Right ventricle myocardium inferior (tissue), 1 donor: ENCODE measurements around the gene INHBE. TPM values are rescaled to one million over a fixed set of nuclear protein-coding genes. Genes with fewer than 3 reads are reported as not detected.

Source experiments
- ATAC-seq: fragments of 200-7000 bp; cut with Tn5 transposase; one replicate; pipeline ENCODE4 v1.9.1; 2020; ENCODE audit warnings: mild to moderate bottlenecking, moderate library complexity
- DNase-seq: peaks from one replicate; pipeline ENCODE4 v3.0.0; 2021; ENCODE audit errors: missing footprints
- intact Hi-C: fragments of 100-400 bp; cut with DNase I; formaldehyde crosslinking; loops from one replicate; pipeline ENCODE4 v1.11.0; 2022
- total RNA-seq: library from RNA; stranded (reverse); fragmentation: NEBNext Ultra II Directional; extraction: Animal tissue kit (Norgen Biotek cat#: 25700); gene quantifications from one replicate; pipeline ENCODE4 v1.2.1, GENCODE V29; 2021
- donor health status: DM: no; HTN: yes; CAD: no; lungs with severe emphysema.

INHBE gene
- total RNA-seq, 1 donor from 2014 or later = not detected

GRCh38 chr12:57456737-57457490 lies 1.8 kb downstream of the INHBE start:
- no peak for ATAC-seq
- intact Hi-C loops = loop anchor here (10.0 kb wide), 1 partner anchor 168 kb away; no protein-coding TSS in a partner anchor
- DNase-seq = no peak

GRCh38 chr12:57458665-57459054 lies 3.6 kb downstream of the INHBE start:
- intact Hi-C loops = loop anchor here (10.0 kb wide), 1 partner anchor 166 kb away; no protein-coding TSS in a partner anchor
- no peak for ATAC-seq
- DNase-seq = no peak

GRCh38 chr12:57459055-57459749 lies 4.1 kb downstream of the INHBE start:
- DNase-seq = peak; percentile 95
- intact Hi-C loops = loop anchor here (10.0 kb wide), 1 partner anchor 166 kb away; no protein-coding TSS in a partner anchor
- peak; percentile 85 for ATAC-seq

GRCh38 chr12:57459750-57460467 lies 4.8 kb downstream of the INHBE start, which contains the start of gene GLI1:
GLI1 (plus strand) TSS chr12:57459785; CDS start chr12:57463692, 3,907 bp downstream.
- DNase-seq = no peak

GRCh38 chr12:57460468-57460784 lies 5.3 kb downstream of the INHBE start:
- ATAC-seq = no peak
- intact Hi-C loops = no loop called here
- no peak for DNase-seq

More at GRCh38 chr12:57459750-57460467, 4.8 kb downstream of the INHBE start, which contains the start of gene GLI1:
- intact Hi-C loops = loop anchor here (10.0 kb wide), 1 partner anchor 165 kb away; no protein-coding TSS in a partner anchor
- ATAC-seq = peak; percentile 44

GRCh38 chr12:57460841-57461275 lies 5.8 kb downstream of the INHBE start:
- DNase-seq = no peak
- ATAC-seq = no peak
- intact Hi-C loops = no loop called here

GRCh38 chr12:57461276-57461916 lies 6.3 kb downstream of the INHBE start:
- ATAC-seq (peak; percentile 40), DNase-seq (peak; percentile 81)
- intact Hi-C loops = no loop called here

GRCh38 chr12:57461917-57462250 lies 6.8 kb downstream of the INHBE start:
- intact Hi-C loops = loop anchor here (1.0 kb wide), 1 partner anchor 58 kb away; the partner anchor contains the start of gene DDIT3

GRCh38 chr12:57462251-57462911 lies 7.3 kb downstream of the INHBE start:
- intact Hi-C loops = loop anchor here (1.0 kb wide), 1 partner anchor 58 kb away; the partner anchor contains the start of gene DDIT3
- DNase-seq = peak; percentile 90
- ATAC-seq = peak; percentile 76

More at GRCh38 chr12:57461917-57462250, 6.8 kb downstream of the INHBE start:
- DNase-seq (no peak), ATAC-seq (no peak)

- DNase-seq (no peak), ATAC-seq (no peak)
- intact Hi-C loops = loop anchor here (1.0 kb wide), 1 partner anchor 57 kb away; the partner anchor contains the start of gene DDIT3
Measured at GRCh38 chr12:57462912-57463253, 7.8 kb downstream of the INHBE start.

- intact Hi-C loops = no loop called here
- no peak for ATAC-seq
Measured at GRCh38 chr12:57464569-57464968, 9.5 kb downstream of the INHBE start.

GRCh38 chr12:57465030-57465746 lies 10.1 kb downstream of the INHBE start:
- intact Hi-C loops = no loop called here
- DNase-seq (no peak), ATAC-seq (no peak)

More at GRCh38 chr12:57464569-57464968, 9.5 kb downstream of the INHBE start:
- no peak for DNase-seq

GRCh38 chr12:57465747-57466505 lies 10.8 kb downstream of the INHBE start:
- ATAC-seq (no peak), DNase-seq (no peak)
- intact Hi-C loops = no loop called here

- no peak for DNase-seq
- intact Hi-C loops = no loop called here
- ATAC-seq = no peak
Measured at GRCh38 chr12:57467212-57467874, 12.2 kb downstream of the INHBE start.

- DNase-seq (no peak), ATAC-seq (no peak)
- intact Hi-C loops = no loop called here
Measured at GRCh38 chr12:57467915-57468314, 12.8 kb downstream of the INHBE start.
